Cardiac septum (tissue), 1 donor: ENCODE measurements around the gene TEX35. TPM values are rescaled to one million over a fixed set of nuclear protein-coding genes. Genes with fewer than 3 reads are reported as not detected.

Experiments used
- DNase-seq: peaks from one replicate; pipeline ENCODE4 v3.0.0-alpha.2; 2020; ENCODE audit warnings: low spot score
- intact Hi-C: fragments of 100-400 bp; cut with DNase I; formaldehyde crosslinking; loops from one replicate; pipeline ENCODE4 v1.14.0; 2022
- long read RNA-seq: library from polyadenylated mRNA; unstranded; transcript quantifications from one replicate; pipeline ENCODE4 v2.0.0, GENCODE V29; 2021
- total RNA-seq: library from RNA; stranded (reverse); fragmentation: NEBNext Ultra II Directional; extraction: Animal tissue kit (Norgen Biotek cat#: 25700); gene quantifications from one replicate; pipeline ENCODE4 v1.2.1, GENCODE V29; 2021
- donor health status: DM: no; HTN: no; CAD: no.

The TEX35 gene
- not detected for total RNA-seq
- long read RNA-seq, result 0 reads

- intact Hi-C loops, result no loop called here
- peak; percentile 73 for DNase-seq
Measured at GRCh38 chr1:178512566-178513277, at the start of gene TEX35. Gene TEX35 (plus strand): TSS chr1:178513109. CDS start chr1:178513189, 80 bp downstream.

- no peak for DNase-seq
- intact Hi-C loops, result loop anchor here (5.0 kb wide), 1 partner anchor 117 kb away; no protein-coding TSS in a partner anchor
Measured at GRCh38 chr1:178464141-178464540, 48.8 kb upstream of the TEX35 start.

- intact Hi-C loops, result loop anchor here (5.0 kb wide), 1 partner anchor 117 kb away; no protein-coding TSS in a partner anchor
- DNase-seq, result no peak
Measured at GRCh38 chr1:178464566-178464965, 48.3 kb upstream of the TEX35 start.

- intact Hi-C loops, result no loop called here
Measured at GRCh38 chr1:178465011-178465410, 47.9 kb upstream of the TEX35 start.

GRCh38 chr1:178467837-178468236 is 45.1 kb upstream of the TEX35 start:
- DNase-seq, result no peak
- intact Hi-C loops, result no loop called here

More at GRCh38 chr1:178465011-178465410, 47.9 kb upstream of the TEX35 start:
- no peak for DNase-seq

GRCh38 chr1:178470411-178470960 is 42.4 kb upstream of the TEX35 start:
- intact Hi-C loops, result no loop called here
- DNase-seq, result no peak

GRCh38 chr1:178472531-178472930 is 40.4 kb upstream of the TEX35 start:
- no peak for DNase-seq
- intact Hi-C loops, result no loop called here

- intact Hi-C loops, result no loop called here
- DNase-seq, result no peak
Measured at GRCh38 chr1:178477373-178477772, 35.5 kb upstream of the TEX35 start.

GRCh38 chr1:178477841-178478240 is 35.1 kb upstream of the TEX35 start:
- intact Hi-C loops, result no loop called here
- DNase-seq, result no peak

- peak; percentile 54 for DNase-seq
- intact Hi-C loops, result no loop called here
Measured at GRCh38 chr1:178483251-178483957, 29.5 kb upstream of the TEX35 start.

GRCh38 chr1:178484698-178485225 is 28.1 kb upstream of the TEX35 start:
- intact Hi-C loops, result no loop called here
- peak; percentile 57 for DNase-seq

GRCh38 chr1:178485541-178485981 is 27.3 kb upstream of the TEX35 start:
- intact Hi-C loops, result no loop called here
- DNase-seq, result no peak

- DNase-seq, result peak; percentile 69
- intact Hi-C loops, result no loop called here
Measured at GRCh38 chr1:178486100-178487069, 26.5 kb upstream of the TEX35 start.

GRCh38 chr1:178487070-178487615 is 25.8 kb upstream of the TEX35 start:
- intact Hi-C loops, result no loop called here
- no peak for DNase-seq

GRCh38 chr1:178488393-178488792 is 24.5 kb upstream of the TEX35 start:
- peak; percentile 54 for DNase-seq
- intact Hi-C loops, result no loop called here

GRCh38 chr1:178489399-178489798 is 23.5 kb upstream of the TEX35 start:
- no peak for DNase-seq
- intact Hi-C loops, result no loop called here

GRCh38 chr1:178490136-178490535 is 22.8 kb upstream of the TEX35 start:
- DNase-seq, result peak; percentile 49
- intact Hi-C loops, result no loop called here

GRCh38 chr1:178490967-178491366 is 21.9 kb upstream of the TEX35 start:
- intact Hi-C loops, result no loop called here
- no peak for DNase-seq

GRCh38 chr1:178491721-178492120 is 21.2 kb upstream of the TEX35 start:
- intact Hi-C loops, result no loop called here

More at GRCh38 chr1:178491721-178492120, 21.2 kb upstream of the TEX35 start:
- DNase-seq, result peak; percentile 49
